Activated naive CD8-positive, alpha-beta T cell treated with anti-CD3 and anti-CD28 coated beads for 36 hours (primary cell): ENCODE measurements around the gene XRCC4. TPM values are rescaled to one million over a fixed set of nuclear protein-coding genes. Genes with fewer than 3 reads are reported as not detected.
"Not testable (repeated sequence)": the region's sequence is repeated elsewhere in the genome, so short reads cannot be mapped to it uniquely, and the experiment has no call there.

ENCODE experiments used
- DNase-seq: peaks from one replicate; pipeline ENCODE4 v3.0.0; 2021
- H3K27ac Mint-ChIP-seq: one replicate; pipeline ENCODE4 v1.8.0; 2022; ENCODE audit warnings: mild to moderate bottlenecking, moderate library complexity, mixed read lengths
- H3K27me3 Mint-ChIP-seq: one replicate; pipeline ENCODE4 v1.8.0; 2022; ENCODE audit warnings: mild to moderate bottlenecking, mixed read lengths
- H3K36me3 Mint-ChIP-seq: one replicate; pipeline ENCODE4 v1.8.0; 2021; ENCODE audit warnings: mild to moderate bottlenecking, mixed read lengths
- H3K4me1 Mint-ChIP-seq: one replicate; pipeline ENCODE4 v1.8.0; 2021; ENCODE audit warnings: mixed read lengths
- H3K4me3 Mint-ChIP-seq: one replicate; pipeline ENCODE4 v1.8.0; 2022; ENCODE audit warnings: mild to moderate bottlenecking, moderate library complexity, mixed read lengths
- H3K9me3 Mint-ChIP-seq: one replicate; pipeline ENCODE4 v1.8.0; 2022; ENCODE audit warnings: mixed read lengths
- total RNA-seq, 2 experiments: library from RNA; stranded (reverse); gene quantifications; one replicate each; pipeline ENCODE4 v1.2.3, GENCODE V29; 2021

XRCC4 gene
- total RNA-seq, 2 experiments from 2014 or later = 11.4 to 12.2 TPM

- Mint-ChIP-seq H3K9me3 (peaks cover 17% of the 10 kb centered on the region), H3K27me3 (no peaks in the 10 kb centered on the region), H3K4me1 (no peaks in the 10 kb centered on the region), H3K4me3 (no peak overlapping the region), H3K27ac (no peak overlapping the region), H3K36me3 (peaks cover 26% of the 10 kb centered on the region)
- DNase-seq = no peak
Measured at GRCh38 chr5:83124593-83124992, 47.2 kb downstream of the XRCC4 start.

GRCh38 chr5:83125560-83125959, 48.2 kb downstream of the XRCC4 start:
- Mint-ChIP-seq H3K36me3 (peaks cover 34% of the 10 kb centered on the region), H3K27ac (no peak overlapping the region), H3K9me3 (peaks cover 17% of the 10 kb centered on the region), H3K4me3 (no peak overlapping the region), H3K4me1 (no peaks in the 10 kb centered on the region), H3K27me3 (no peaks in the 10 kb centered on the region)
- DNase-seq = no peak

- peaks cover 41% of the 10 kb centered on the region for H3K36me3 Mint-ChIP-seq
- no peak for DNase-seq
- H3K4me3 Mint-ChIP-seq = no peak overlapping the region
- no peaks in the 10 kb centered on the region for H3K4me1 Mint-ChIP-seq
- no peak overlapping the region for H3K27ac Mint-ChIP-seq
- no peaks in the 10 kb centered on the region for H3K27me3 Mint-ChIP-seq
- peaks cover 21% of the 10 kb centered on the region for H3K9me3 Mint-ChIP-seq
Measured at GRCh38 chr5:83126501-83126900, 49.2 kb downstream of the XRCC4 start.

- Mint-ChIP-seq H3K27ac (no peak overlapping the region), H3K4me3 (no peak overlapping the region), H3K9me3 (peaks cover 10% of the 10 kb centered on the region), H3K36me3 (peaks cover 44% of the 10 kb centered on the region), H3K4me1 (no peaks in the 10 kb centered on the region), H3K27me3 (no peaks in the 10 kb centered on the region)
- DNase-seq = no peak
Measured at GRCh38 chr5:83133797-83134196, 56.5 kb downstream of the XRCC4 start.

- H3K27ac Mint-ChIP-seq = no peak overlapping the region
- H3K36me3 Mint-ChIP-seq = peaks cover 2% of the 10 kb centered on the region
- H3K27me3 Mint-ChIP-seq = no peaks in the 10 kb centered on the region
- H3K4me3 Mint-ChIP-seq = no peak overlapping the region
- DNase-seq = no peak
- H3K4me1 Mint-ChIP-seq = peaks cover 2% of the 10 kb centered on the region
- H3K9me3 Mint-ChIP-seq = peaks cover 1% of the 10 kb centered on the region
Measured at GRCh38 chr5:83142526-83142925, 65.2 kb downstream of the XRCC4 start.

GRCh38 chr5:83145241-83145640, 67.9 kb downstream of the XRCC4 start:
- H3K27ac Mint-ChIP-seq = no peak overlapping the region
- peaks cover 1% of the 10 kb centered on the region for H3K9me3 Mint-ChIP-seq
- peaks cover 2% of the 10 kb centered on the region for H3K4me1 Mint-ChIP-seq
- H3K27me3 Mint-ChIP-seq = no peaks in the 10 kb centered on the region
- H3K36me3 Mint-ChIP-seq = peaks cover 2% of the 10 kb centered on the region
- no peak for DNase-seq
- no peak overlapping the region for H3K4me3 Mint-ChIP-seq

GRCh38 chr5:83145882-83146331, 68.6 kb downstream of the XRCC4 start:
- Mint-ChIP-seq H3K36me3 (peaks cover 2% of the 10 kb centered on the region), H3K4me3 (no peak overlapping the region), H3K4me1 (peaks cover 2% of the 10 kb centered on the region), H3K27me3 (no peaks in the 10 kb centered on the region), H3K27ac (no peak overlapping the region), H3K9me3 (peaks cover 1% of the 10 kb centered on the region)
- no peak for DNase-seq

GRCh38 chr5:83146441-83146840, 69.1 kb downstream of the XRCC4 start:
- DNase-seq = no peak
- Mint-ChIP-seq H3K4me3 (no peak overlapping the region), H3K9me3 (peaks cover 1% of the 10 kb centered on the region), H3K27me3 (no peaks in the 10 kb centered on the region), H3K27ac (no peak overlapping the region), H3K36me3 (peaks cover 2% of the 10 kb centered on the region), H3K4me1 (peaks cover 2% of the 10 kb centered on the region)

- H3K4me1 Mint-ChIP-seq = no peaks in the 10 kb centered on the region
- H3K36me3 Mint-ChIP-seq = peaks cover 2% of the 10 kb centered on the region
- H3K4me3 Mint-ChIP-seq = no peak overlapping the region
- H3K9me3 Mint-ChIP-seq = peaks cover 1% of the 10 kb centered on the region
- H3K27me3 Mint-ChIP-seq = no peaks in the 10 kb centered on the region
- no peak overlapping the region for H3K27ac Mint-ChIP-seq
- no peak for DNase-seq
Measured at GRCh38 chr5:83147593-83147992, 70.2 kb downstream of the XRCC4 start.

GRCh38 chr5:83148370-83148769, 71.0 kb downstream of the XRCC4 start:
- no peaks in the 10 kb centered on the region for H3K27me3 Mint-ChIP-seq
- no peak for DNase-seq
- H3K4me3 Mint-ChIP-seq = no peak overlapping the region
- no peaks in the 10 kb centered on the region for H3K4me1 Mint-ChIP-seq
- peaks cover 2% of the 10 kb centered on the region for H3K36me3 Mint-ChIP-seq
- H3K27ac Mint-ChIP-seq = no peak overlapping the region
- H3K9me3 Mint-ChIP-seq = peaks cover 1% of the 10 kb centered on the region

GRCh38 chr5:83149671-83150070, 72.3 kb downstream of the XRCC4 start:
- Mint-ChIP-seq H3K36me3 (peaks cover 2% of the 10 kb centered on the region), H3K4me3 (no peak overlapping the region), H3K4me1 (no peaks in the 10 kb centered on the region), H3K9me3 (no peaks in the 10 kb centered on the region), H3K27ac (no peak overlapping the region), H3K27me3 (no peaks in the 10 kb centered on the region)
- no peak for DNase-seq

GRCh38 chr5:83151821-83152220, 74.5 kb downstream of the XRCC4 start:
- H3K27me3 Mint-ChIP-seq = no peaks in the 10 kb centered on the region
- H3K36me3 Mint-ChIP-seq = no peaks in the 10 kb centered on the region
- H3K27ac Mint-ChIP-seq = no peak overlapping the region
- H3K4me1 Mint-ChIP-seq = no peaks in the 10 kb centered on the region
- DNase-seq = no peak
- no peak overlapping the region for H3K4me3 Mint-ChIP-seq
- no peaks in the 10 kb centered on the region for H3K9me3 Mint-ChIP-seq

GRCh38 chr5:83152996-83153395, 75.6 kb downstream of the XRCC4 start:
- H3K36me3 Mint-ChIP-seq, H3K9me3 Mint-ChIP-seq, H3K27me3 Mint-ChIP-seq, H3K4me1 Mint-ChIP-seq, H3K4me3 Mint-ChIP-seq, DNase-seq, H3K27ac Mint-ChIP-seq: not testable (repeated sequence)

- Mint-ChIP-seq H3K9me3 (no peaks in the 10 kb centered on the region), H3K27ac (no peak overlapping the region), H3K27me3 (no peaks in the 10 kb centered on the region), H3K4me3 (no peak overlapping the region), H3K36me3 (no peaks in the 10 kb centered on the region), H3K4me1 (no peaks in the 10 kb centered on the region)
- no peak for DNase-seq
Measured at GRCh38 chr5:83156001-83156400, 78.7 kb downstream of the XRCC4 start.

- Mint-ChIP-seq H3K27me3 (no peaks in the 10 kb centered on the region), H3K9me3 (no peaks in the 10 kb centered on the region), H3K27ac (no peak overlapping the region), H3K36me3 (no peaks in the 10 kb centered on the region), H3K4me3 (no peak overlapping the region), H3K4me1 (no peaks in the 10 kb centered on the region)
- no peak for DNase-seq
Measured at GRCh38 chr5:83157163-83157562, 79.8 kb downstream of the XRCC4 start.

GRCh38 chr5:83162601-83163000, 85.3 kb downstream of the XRCC4 start:
- peaks cover 6% of the 10 kb centered on the region for H3K36me3 Mint-ChIP-seq
- no peaks in the 10 kb centered on the region for H3K27me3 Mint-ChIP-seq
- no peak for DNase-seq
- no peak overlapping the region for H3K4me3 Mint-ChIP-seq
- no peaks in the 10 kb centered on the region for H3K9me3 Mint-ChIP-seq
- H3K27ac Mint-ChIP-seq = no peak overlapping the region
- no peaks in the 10 kb centered on the region for H3K4me1 Mint-ChIP-seq

GRCh38 chr5:83167538-83167937, 90.2 kb downstream of the XRCC4 start:
- DNase-seq = no peak
- Mint-ChIP-seq H3K4me1 (peaks cover 2% of the 10 kb centered on the region), H3K9me3 (no peaks in the 10 kb centered on the region), H3K27ac (no peak overlapping the region), H3K36me3 (peaks cover 6% of the 10 kb centered on the region), H3K4me3 (no peak overlapping the region), H3K27me3 (no peaks in the 10 kb centered on the region)
